ENCODE data around the gene KCTD2.
A peak's percentile ranks its signal among the peaks of the same experiment; 100 is the strongest.

KCTD2 gene

DNA sequence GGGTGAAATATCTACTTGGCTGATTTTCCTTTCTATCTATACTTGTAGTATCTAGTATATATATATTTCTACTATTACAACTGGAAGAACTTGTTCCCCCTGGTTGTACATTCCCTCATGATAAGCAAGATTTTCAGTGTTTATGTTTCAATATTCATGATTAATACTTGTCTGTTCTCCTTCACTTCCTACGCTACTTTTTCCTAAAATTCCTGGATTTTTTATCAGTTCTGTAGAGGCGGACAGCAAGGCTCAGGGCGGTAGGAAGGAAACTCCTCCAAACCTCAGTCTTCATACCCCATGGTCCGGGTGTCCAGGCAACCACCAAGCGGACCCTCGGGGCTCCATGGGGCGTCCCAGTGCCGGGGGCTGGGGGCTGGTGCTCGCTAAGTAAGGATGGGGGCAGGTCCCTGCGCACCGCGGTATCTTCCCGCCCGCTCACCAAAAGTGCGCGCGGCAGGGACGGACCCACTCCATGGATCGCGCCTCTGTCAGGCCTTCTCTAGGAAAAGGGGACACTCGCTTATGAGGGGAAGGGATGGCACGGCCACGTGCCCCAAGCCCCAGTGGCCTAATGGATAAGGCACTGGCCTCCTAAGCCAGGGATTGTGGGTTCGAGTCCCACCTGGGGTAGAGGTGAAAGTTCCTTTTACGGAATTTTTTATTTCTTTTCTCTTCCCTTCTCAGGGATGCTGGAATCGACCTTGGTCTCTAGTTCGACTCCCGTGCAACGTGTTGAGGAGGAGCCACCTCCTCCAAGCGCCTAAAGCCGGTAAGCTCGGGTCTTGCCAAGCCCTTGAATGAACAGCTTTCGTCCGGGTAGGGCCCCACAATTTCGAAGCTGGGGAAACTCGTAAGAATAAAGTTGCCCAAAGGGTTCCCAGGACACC is 13.4 kb upstream of the KCTD2 start:
- Histone ChIP-seq H3K4me2 (ENCODE audit: low read depth, low read length, poor library complexity, severe bottlenecking) (peak overlapping the region; percentile 44), H3K4me3 (ENCODE audit: insufficient read depth, low read length, poor library complexity, severe bottlenecking) (no peak overlapping the region), H3K36me3 (ENCODE audit: low read length) (no peaks in the 10 kb centered on the region), H3K9me2 (replicated peaks; ENCODE audit: insufficient read depth, low read length) (no peaks in the 10 kb centered on the region), H3K27me3 (ENCODE audit: low read length) (no peaks in the 10 kb centered on the region), H3K79me2 (ENCODE audit: insufficient read depth, low read length) (no peaks in the 10 kb centered on the region), H3K9me3 (ENCODE audit: insufficient read depth, low read length) (no peaks in the 10 kb centered on the region), H2AFZ (ENCODE audit: low read depth, low read length, severe bottlenecking) (no peak overlapping the region), H3F3A (ENCODE audit: insufficient read depth) (no peaks in the 10 kb centered on the region; the same call in 1 of the 2 replicates), H4K20me1 (ENCODE audit: low read depth, low read length) (no peaks in the 10 kb centered on the region), H3K27ac (ENCODE audit: low read depth, low read length) (no peak overlapping the region), H3K9ac (ENCODE audit: low read length) (no peak overlapping the region)
- TF ChIP-seq CTCF (IDR thresholded peaks at IDR 0.05; ENCODE audit: insufficient read depth, low read length, poor library complexity, severe bottlenecking) (no peak), EZH2phosphoT487 (conservative IDR thresholded peaks at IDR 0.05; ENCODE audit: low read length) (no peak)

GRCh38 chr17:75034236-75034908 is 12.7 kb upstream of the KCTD2 start:
- no peaks in the 10 kb centered on the region for H3K9me3 ChIP-seq (ENCODE audit: insufficient read depth, low read length)
- no peaks in the 10 kb centered on the region for H3K36me3 ChIP-seq (ENCODE audit: low read length)
- no peaks in the 10 kb centered on the region for H3K79me2 ChIP-seq (ENCODE audit: insufficient read depth, low read length)
- no peaks in the 10 kb centered on the region for H3K27me3 ChIP-seq (ENCODE audit: low read length)
- H2AFZ ChIP-seq (ENCODE audit: low read depth, low read length, severe bottlenecking): peak overlapping the region; percentile 85
- TF ChIP-seq CTCF (IDR thresholded peaks at IDR 0.05; ENCODE audit: insufficient read depth, low read length, poor library complexity, severe bottlenecking) (no peak), EZH2phosphoT487 (conservative IDR thresholded peaks at IDR 0.05; ENCODE audit: low read length) (no peak)
- H3K9me2 ChIP-seq (replicated peaks; ENCODE audit: insufficient read depth, low read length): no peaks in the 10 kb centered on the region
- peak overlapping the region; percentile 41 for H3K9ac ChIP-seq (ENCODE audit: low read length)
- no peak overlapping the region for H3K27ac ChIP-seq (ENCODE audit: low read depth, low read length)
- H3F3A ChIP-seq (ENCODE audit: insufficient read depth): no peaks in the 10 kb centered on the region; the same call in 1 of the 2 replicates
- no peaks in the 10 kb centered on the region for H4K20me1 ChIP-seq (ENCODE audit: low read depth, low read length)
- H3K4me3 ChIP-seq (ENCODE audit: insufficient read depth, low read length, poor library complexity, severe bottlenecking): peak overlapping the region; percentile 12
- peak overlapping the region; percentile 44 for H3K4me2 ChIP-seq (ENCODE audit: low read depth, low read length, poor library complexity, severe bottlenecking)

DNA sequence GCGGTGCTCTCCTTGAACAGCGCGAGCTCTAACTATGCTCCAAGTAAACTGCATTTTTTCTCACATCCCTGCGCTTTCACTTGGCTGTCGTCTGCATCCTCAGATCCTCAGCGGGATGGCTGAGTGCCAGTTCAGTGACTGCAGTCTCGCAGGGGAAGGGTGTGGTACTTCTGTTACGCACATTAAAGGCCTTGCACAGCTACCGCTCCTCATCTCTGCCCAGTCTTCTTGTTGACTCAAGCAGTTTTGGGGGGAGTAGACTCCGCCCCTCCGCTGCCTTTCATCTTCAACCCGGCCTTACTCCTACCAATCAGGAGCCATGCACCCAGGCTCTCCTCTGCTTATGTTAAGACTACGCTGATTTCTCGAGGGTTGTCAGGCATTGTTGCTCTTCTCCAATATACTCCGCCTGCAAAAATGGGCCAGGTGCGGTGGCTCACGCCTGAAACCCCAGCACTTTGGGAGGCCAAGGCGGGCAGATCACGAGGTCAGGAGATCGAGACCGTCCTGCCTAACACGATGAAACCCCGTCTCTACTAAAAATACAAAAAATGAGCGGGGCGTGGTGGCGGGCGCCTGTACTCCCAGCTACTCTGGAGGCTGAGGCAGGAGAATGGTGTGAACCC is 10.3 kb upstream of the KCTD2 start:
- H3K79me2 ChIP-seq (ENCODE audit: insufficient read depth, low read length): no peaks in the 10 kb centered on the region
- H3K9me2 ChIP-seq (replicated peaks; ENCODE audit: insufficient read depth, low read length): no peaks in the 10 kb centered on the region
- no peak overlapping the region for H3K9ac ChIP-seq (ENCODE audit: low read length)
- no peak overlapping the region for H3K4me3 ChIP-seq (ENCODE audit: insufficient read depth, low read length, poor library complexity, severe bottlenecking)
- H3K27me3 ChIP-seq (ENCODE audit: low read length): no peaks in the 10 kb centered on the region
- TF ChIP-seq CTCF (IDR thresholded peaks at IDR 0.05; ENCODE audit: insufficient read depth, low read length, poor library complexity, severe bottlenecking) (no peak), EZH2phosphoT487 (conservative IDR thresholded peaks at IDR 0.05; ENCODE audit: low read length) (no peak)
- no peak overlapping the region for H3K4me2 ChIP-seq (ENCODE audit: low read depth, low read length, poor library complexity, severe bottlenecking)
- no peaks in the 10 kb centered on the region; the same call in 1 of the 2 replicates for H3F3A ChIP-seq (ENCODE audit: insufficient read depth)
- no peaks in the 10 kb centered on the region for H4K20me1 ChIP-seq (ENCODE audit: low read depth, low read length)
- H3K27ac ChIP-seq (ENCODE audit: low read depth, low read length): no peak overlapping the region
- H2AFZ ChIP-seq (ENCODE audit: low read depth, low read length, severe bottlenecking): no peak overlapping the region
- H3K36me3 ChIP-seq (ENCODE audit: low read length): no peaks in the 10 kb centered on the region
- no peaks in the 10 kb centered on the region for H3K9me3 ChIP-seq (ENCODE audit: insufficient read depth, low read length)
